Activated CD8-positive, alpha-beta T cell treated with anti-CD3 and anti-CD28 coated beads, Interleukin-2, amount 10 ng/mL, durations not matched to agents 7 days and 5 days (primary cell): ENCODE measurements around the gene CBARP. TPM values are rescaled to one million over a fixed set of nuclear protein-coding genes. Genes with fewer than 3 reads are reported as not detected.

Source experiments
- ATAC-seq: fragments of 150-1000 bp; cut with Tn5 transposase; one replicate; pipeline ENCODE4 v1.10.0; 2021; ENCODE audit warnings: moderate library complexity
- CTCF ChIA-PET: fragments of 350-600 bp; sonication (Branson Sonifier 250); formaldehyde crosslinking; loops from one replicate; lab custom pipeline; 2021; ENCODE audit warnings: antibody characterized with exemption; lab: Charles Lee
- POLR2A ChIA-PET: fragments of 350-600 bp; sonication (Branson Sonifier 250); formaldehyde crosslinking; loops from one replicate; lab custom pipeline; 2021; ENCODE audit warnings: antibody characterized with exemption; lab: Charles Lee
- DNase-seq: peaks from one replicate; pipeline ENCODE4 v3.0.0-alpha.2; 2020
- H3K27ac Mint-ChIP-seq: one replicate; pipeline ENCODE4 v1.8.0; 2021; ENCODE audit warnings: mild to moderate bottlenecking, mixed read lengths
- H3K27me3 Mint-ChIP-seq: one replicate; pipeline ENCODE4 v1.8.0; 2021; ENCODE audit warnings: low read depth, mixed read lengths
- H3K36me3 Mint-ChIP-seq: one replicate; pipeline ENCODE4 v1.8.0; 2021; ENCODE audit warnings: low read depth, mixed read lengths
- H3K4me1 Mint-ChIP-seq: one replicate; pipeline ENCODE4 v1.8.0; 2021; ENCODE audit warnings: low read depth, mixed read lengths
- H3K4me3 Mint-ChIP-seq: one replicate; pipeline ENCODE4 v1.8.0; 2021; ENCODE audit warnings: mild to moderate bottlenecking, mixed read lengths
- H3K9me3 Mint-ChIP-seq: one replicate; pipeline ENCODE4 v1.8.0; 2022; ENCODE audit warnings: mixed read lengths; ENCODE audit not compliant: insufficient read depth
- total RNA-seq, 2 experiments: library from RNA; stranded (reverse); gene quantifications; one replicate each; pipeline ENCODE4 v1.2.3, GENCODE V29; 2021

Gene CBARP
- total RNA-seq, 2 experiments from 2014 or later, result 0.10 TPM; not detected in 1

DNA sequence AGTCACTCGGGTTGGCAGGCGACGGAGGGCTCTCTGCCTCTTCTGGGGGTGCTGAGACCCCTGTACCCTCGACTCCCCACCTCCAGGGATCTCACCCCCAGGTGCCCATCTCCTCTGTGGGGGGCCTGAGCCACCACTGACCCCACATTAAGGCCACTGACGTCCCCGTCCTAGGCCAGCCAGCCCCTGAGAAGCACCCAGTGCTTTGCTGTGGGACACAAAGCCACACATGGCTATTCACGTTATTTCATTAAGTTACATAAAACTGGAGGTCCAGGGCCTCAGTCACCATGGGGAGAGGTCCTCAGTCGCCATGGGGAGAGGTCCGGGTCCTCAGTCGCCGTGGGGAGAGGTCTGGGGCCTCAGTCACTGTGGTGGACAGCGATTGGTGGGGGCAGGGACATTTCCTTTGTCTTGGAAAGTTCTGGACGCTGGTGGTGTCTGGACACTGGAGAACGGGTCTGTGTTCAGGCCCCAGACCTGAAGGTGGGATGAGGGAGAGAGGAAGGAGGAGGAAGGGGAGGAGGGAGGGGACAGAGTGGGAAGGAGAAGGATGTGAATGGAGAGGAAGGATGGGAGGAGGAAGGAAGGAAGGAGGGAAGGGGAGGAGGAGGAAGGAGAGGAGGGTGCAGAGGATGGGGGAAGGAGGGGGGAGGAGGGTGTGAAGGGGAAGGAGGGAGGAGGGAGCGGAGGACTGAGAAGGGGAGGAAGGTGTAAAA lies 43.9 kb upstream of the CBARP start:
- ATAC-seq, result no peak
- Mint-ChIP-seq H3K9me3 (no peaks in the 10 kb centered on the region), H3K4me1 (peaks cover 23% of the 10 kb centered on the region), H3K36me3 (peaks cover 22% of the 10 kb centered on the region), H3K27me3 (peaks cover 18% of the 10 kb centered on the region), H3K4me3 (no peak overlapping the region), H3K27ac (no peak overlapping the region)
- CTCF ChIA-PET, result no interaction called here
- DNase-seq, result no peak
- POLR2A ChIA-PET, result interaction anchor here (3.1 kb wide), 1 partner anchor 12 kb away, joined by 9 read pairs; the partner anchor contains the start of gene CIRBP

DNA sequence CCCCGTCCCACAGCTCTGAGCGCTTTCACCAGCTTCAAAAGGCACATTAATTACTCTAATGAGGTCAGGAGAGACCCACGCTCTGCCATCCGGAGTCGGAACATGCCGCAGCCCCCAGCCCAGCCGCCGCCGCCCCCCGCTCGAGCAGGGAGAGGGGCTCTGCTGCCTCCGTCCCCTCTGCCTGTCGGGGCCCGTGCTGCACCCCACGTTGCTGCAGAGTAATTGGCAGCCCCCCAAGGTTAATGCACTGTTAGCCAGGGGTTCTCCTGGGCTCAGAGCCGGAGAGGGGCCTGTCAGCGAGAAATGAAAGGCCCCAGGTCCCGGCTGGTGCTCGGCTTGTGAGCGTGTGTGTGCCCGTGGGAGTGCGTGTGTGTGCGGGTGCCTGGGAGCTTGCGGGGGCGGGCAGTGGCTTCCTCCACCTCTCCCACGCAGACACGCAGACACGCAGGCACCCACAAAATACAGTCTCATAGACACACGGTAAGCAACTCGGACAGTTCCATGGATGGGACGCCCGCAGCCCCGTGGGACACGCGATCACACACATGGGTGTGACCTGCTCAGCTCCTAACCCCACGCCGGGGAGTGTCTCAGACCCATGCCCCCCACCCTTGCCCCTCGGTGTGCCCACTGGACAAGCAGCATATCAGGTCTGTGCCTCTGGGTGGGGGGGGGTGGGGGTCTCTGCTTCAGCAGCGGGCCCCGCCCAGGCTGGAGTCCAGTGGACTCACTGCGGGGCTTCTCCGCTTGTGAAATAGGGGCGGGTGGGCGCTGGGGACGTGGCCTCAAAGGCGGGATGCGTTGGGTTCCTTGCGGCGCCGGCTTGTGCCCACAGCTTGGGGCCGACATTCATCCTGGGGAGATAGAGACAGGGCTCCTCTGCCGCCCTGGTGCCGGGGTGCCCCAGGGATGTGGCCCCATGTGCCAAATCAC lies 43.1 kb upstream of the CBARP start:
- H3K9me3 Mint-ChIP-seq, result no peaks in the 10 kb centered on the region
- no peak overlapping the region for H3K4me3 Mint-ChIP-seq
- H3K36me3 Mint-ChIP-seq, result peaks cover 25% of the 10 kb centered on the region
- H3K4me1 Mint-ChIP-seq, result peaks cover 24% of the 10 kb centered on the region
- DNase-seq (no peak), ATAC-seq (no peak)
- H3K27me3 Mint-ChIP-seq, result peaks cover 14% of the 10 kb centered on the region
- no peak overlapping the region for H3K27ac Mint-ChIP-seq
- CTCF ChIA-PET, result interaction anchor here (1.2 to 6.3 kb wide), 5 partner anchors 14 to 91 kb away, joined by 3 to 57 read pairs (median 6); no protein-coding TSS in a partner anchor
- POLR2A ChIA-PET, result interaction anchor here (1.1 kb wide), 1 partner anchor 102 kb away, joined by 3 read pairs; no protein-coding TSS in a partner anchor

- peaks cover 8% of the 10 kb centered on the region for H3K27me3 Mint-ChIP-seq
- peak overlapping the region; percentile 49 for H3K27ac Mint-ChIP-seq
- H3K4me3 Mint-ChIP-seq, result no peak overlapping the region
- H3K36me3 Mint-ChIP-seq, result peaks cover 28% of the 10 kb centered on the region
- ATAC-seq, result peak; percentile 12
- ChIA-PET POLR2A (interaction anchor here (0.6 to 1.3 kb wide), 4 partner anchors 10 to 103 kb away, joined by 3 to 8 read pairs (median 5); partner anchors contain the start of gene CIRBP), CTCF (interaction anchor here (0.9 to 6.3 kb wide), 13 partner anchors 10 to 192 kb away, joined by 3 to 57 read pairs (median 4); partner anchors contain the start of gene CIRBP)
- H3K9me3 Mint-ChIP-seq, result no peaks in the 10 kb centered on the region
- H3K4me1 Mint-ChIP-seq, result peaks cover 22% of the 10 kb centered on the region
- peak; percentile 86 for DNase-seq
Measured at GRCh38 chr19:1279782-1280341, 42.1 kb upstream of the CBARP start.

- no peak for DNase-seq
- ChIA-PET POLR2A (interaction anchor here (1.2 to 1.3 kb wide), 2 partner anchors 9 to 10 kb away, joined by 7 to 8 read pairs; partner anchors contain the start of gene CIRBP), CTCF (interaction anchor here (0.9 to 6.3 kb wide), 14 partner anchors 10 to 193 kb away, joined by 3 to 57 read pairs (median 4); partner anchors contain the start of gene CIRBP)
- Mint-ChIP-seq H3K4me3 (no peak overlapping the region), H3K4me1 (peaks cover 24% of the 10 kb centered on the region), H3K36me3 (peaks cover 35% of the 10 kb centered on the region), H3K27ac (no peak overlapping the region), H3K27me3 (no peaks in the 10 kb centered on the region), H3K9me3 (no peaks in the 10 kb centered on the region)
- ATAC-seq, result no peak
Measured at GRCh38 chr19:1278713-1279660, 41.2 kb upstream of the CBARP start.

DNA sequence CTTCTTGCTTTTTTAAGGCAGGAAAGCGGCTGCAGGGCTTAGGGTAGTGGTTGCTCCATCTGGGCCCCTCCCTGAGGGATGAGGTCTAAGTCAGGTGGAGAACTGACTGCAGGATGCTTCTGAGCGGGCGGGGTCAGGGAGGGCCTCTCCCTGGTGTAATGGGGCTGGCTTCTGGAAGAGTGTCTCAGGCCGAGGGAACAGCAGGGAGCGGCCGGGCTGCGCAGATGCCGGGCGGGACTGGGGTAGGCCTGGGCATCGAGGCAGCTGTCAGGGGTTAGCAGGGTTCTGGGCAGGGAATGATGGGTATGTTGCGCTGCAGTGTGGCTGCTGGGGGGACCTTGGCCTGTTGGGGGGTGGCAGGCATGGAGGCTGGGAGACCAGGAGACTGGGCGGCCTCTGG lies 40.3 kb upstream of the CBARP start:
- H3K4me3 Mint-ChIP-seq, result no peak overlapping the region
- peaks cover 31% of the 10 kb centered on the region for H3K4me1 Mint-ChIP-seq
- H3K27ac Mint-ChIP-seq, result peak overlapping the region; percentile 25
- ChIA-PET CTCF (interaction anchor here (1.1 to 6.3 kb wide), 3 partner anchors 9 to 94 kb away, joined by 3 to 57 read pairs (median 4); partner anchors contain the start of gene CIRBP), POLR2A (interaction anchor here (1.6 kb wide), 1 partner anchor 9 kb away, joined by 7 read pairs; the partner anchor contains the start of gene CIRBP)
- no peaks in the 10 kb centered on the region for H3K9me3 Mint-ChIP-seq
- ATAC-seq (no peak), DNase-seq (no peak)
- no peaks in the 10 kb centered on the region for H3K27me3 Mint-ChIP-seq
- peaks cover 43% of the 10 kb centered on the region for H3K36me3 Mint-ChIP-seq

- ChIA-PET CTCF (interaction anchor here (1.1 to 6.3 kb wide), 3 partner anchors 33 to 106 kb away, joined by 4 to 57 read pairs (median 5); partner anchors contain the start of gene NDUFS7), POLR2A (interaction anchor here (1.6 kb wide), 1 partner anchor 8 kb away, joined by 7 read pairs; the partner anchor contains the start of gene CIRBP)
- ATAC-seq (no peak), DNase-seq (no peak)
- Mint-ChIP-seq H3K27ac (peak overlapping the region; percentile 95), H3K36me3 (peaks cover 53% of the 10 kb centered on the region), H3K4me3 (peak overlapping the region; percentile 79), H3K9me3 (no peaks in the 10 kb centered on the region), H3K4me1 (peaks cover 40% of the 10 kb centered on the region), H3K27me3 (no peaks in the 10 kb centered on the region)
Measured at GRCh38 chr19:1277061-1277460, 39.3 kb upstream of the CBARP start.

DNA sequence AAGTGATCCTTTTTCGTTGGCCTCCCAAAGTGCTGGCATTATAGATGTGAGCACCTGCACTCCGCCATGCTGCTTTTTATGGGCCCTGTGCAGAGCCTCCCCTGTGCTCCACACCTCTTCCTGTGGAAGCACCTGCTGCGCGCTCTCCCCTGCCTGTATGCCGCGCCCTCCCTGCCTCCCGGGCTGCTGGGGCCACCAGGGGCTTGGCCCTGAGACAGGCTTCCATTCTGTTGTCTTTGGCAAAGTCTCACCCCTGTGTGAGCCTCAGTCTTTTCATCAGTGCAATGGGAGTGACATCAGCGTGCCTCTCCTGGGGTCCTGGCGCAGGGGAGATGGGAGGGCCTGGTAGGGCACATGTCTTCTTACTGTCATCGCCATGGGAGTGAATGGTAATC lies 38.8 kb upstream of the CBARP start:
- POLR2A ChIA-PET, result interaction anchor here (1.6 kb wide), 1 partner anchor 8 kb away, joined by 7 read pairs; the partner anchor contains the start of gene CIRBP
- H3K27me3 Mint-ChIP-seq, result no peaks in the 10 kb centered on the region
- CTCF ChIA-PET, result interaction anchor here (0.9 to 6.3 kb wide), 3 partner anchors 8 to 107 kb away, joined by 3 to 57 read pairs (median 5); partner anchors contain the start of gene NDUFS7
- H3K4me3 Mint-ChIP-seq, result peak overlapping the region; percentile 79
- DNase-seq (peak; percentile 59), ATAC-seq (no peak)
- peaks cover 42% of the 10 kb centered on the region for H3K4me1 Mint-ChIP-seq
- H3K36me3 Mint-ChIP-seq, result peaks cover 57% of the 10 kb centered on the region
- no peaks in the 10 kb centered on the region for H3K9me3 Mint-ChIP-seq
- peak overlapping the region; percentile 95 for H3K27ac Mint-ChIP-seq

GRCh38 chr19:1275976-1276627 lies 38.3 kb upstream of the CBARP start:
- peaks cover 47% of the 10 kb centered on the region for H3K4me1 Mint-ChIP-seq
- ChIA-PET CTCF (interaction anchor here (0.9 to 6.3 kb wide), 2 partner anchors 8 to 32 kb away, joined by 3 to 57 read pairs; no protein-coding TSS in a partner anchor), POLR2A (interaction anchor here (1.5 kb wide), 1 partner anchor 107 kb away, joined by 4 read pairs; the partner anchor contains the start of gene NDUFS7)
- H3K4me3 Mint-ChIP-seq, result peak overlapping the region; percentile 79
- no peak for DNase-seq
- H3K9me3 Mint-ChIP-seq, result no peaks in the 10 kb centered on the region
- no peak for ATAC-seq
- no peaks in the 10 kb centered on the region for H3K27me3 Mint-ChIP-seq
- peak overlapping the region; percentile 95 for H3K27ac Mint-ChIP-seq
- peaks cover 62% of the 10 kb centered on the region for H3K36me3 Mint-ChIP-seq

GRCh38 chr19:1275260-1275975 lies 37.6 kb upstream of the CBARP start, which contains the start of gene FAM174C:
Gene FAM174C (plus strand): TSS chr19:1275530. CDS start chr19:1275550, 20 bp downstream.
- Mint-ChIP-seq H3K9me3 (no peaks in the 10 kb centered on the region), H3K27ac (peak within 1 kb of the TSS; percentile 95), H3K36me3 (peaks cover 68% of the 10 kb centered on the region), H3K27me3 (no peaks in the 10 kb centered on the region), H3K4me3 (peak within 1 kb of the TSS; percentile 79), H3K4me1 (peaks cover 54% of the 10 kb centered on the region)
- ATAC-seq (peak; percentile 82), DNase-seq (peak; percentile 98)
- POLR2A ChIA-PET, result interaction anchor here (0.6 to 1.5 kb wide), 9 partner anchors 9 to 167 kb away, joined by 3 to 13 read pairs (median 4); partner anchors contain the start of gene NDUFS7
- CTCF ChIA-PET, result interaction anchor here (0.9 to 6.3 kb wide), 5 partner anchors 9 to 108 kb away, joined by 3 to 57 read pairs (median 4); no protein-coding TSS in a partner anchor
